Ovary (tissue), 3 donors: ENCODE results near the gene SEMA5A.

Source experiments
- EP300 ChIP-seq: sonication (generic); formaldehyde crosslinking; IDR thresholded peaks from one replicate; pipeline ENCODE4 v1.6.1; 2017; ENCODE audit warnings: antibody characterized with exemption
- POLR2A ChIP-seq: fragments of 450-650 bp; IDR thresholded peaks from one replicate; pipeline ENCODE4 v1.6.1; 2017; ENCODE audit warnings: antibody characterized with exemption, mild to moderate bottlenecking, moderate library complexity
- TF ChIP-seq, protein P1 (sequence below), 3 donors: fragments of 450-650 bp in 2 of 3; fragments of 200-600 bp in 1 of 3; IDR thresholded peaks; one replicate each; pipeline versions ENCODE4 v1.5.1 to v1.8.0; 2016 to 2022; ENCODE audit warnings: antibody characterized with exemption in 3 of 3, mild to moderate bottlenecking in 1 of 3
- donor health status: DM: no; HTN: no; CAD: no.

DNA sequence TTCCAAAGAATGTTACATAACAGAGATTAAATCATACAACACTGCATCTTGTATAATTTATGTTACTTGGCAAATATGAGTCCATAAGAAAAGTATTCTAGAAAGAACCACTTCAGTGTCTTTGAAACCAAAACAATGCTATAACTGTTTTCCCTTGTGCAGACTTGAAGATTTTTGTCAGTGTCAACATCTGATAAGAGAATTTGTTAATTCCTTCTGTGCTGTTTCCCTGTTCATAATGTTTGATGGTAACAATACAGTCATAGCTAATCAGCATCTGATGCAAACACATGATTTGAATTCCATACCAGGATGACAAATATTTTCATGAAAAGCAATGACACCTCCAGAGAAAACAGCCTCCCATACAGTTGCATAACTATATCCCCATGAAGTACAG is 306.8 kb downstream of the SEMA5A start:
- TF ChIP-seq, protein P1, sequence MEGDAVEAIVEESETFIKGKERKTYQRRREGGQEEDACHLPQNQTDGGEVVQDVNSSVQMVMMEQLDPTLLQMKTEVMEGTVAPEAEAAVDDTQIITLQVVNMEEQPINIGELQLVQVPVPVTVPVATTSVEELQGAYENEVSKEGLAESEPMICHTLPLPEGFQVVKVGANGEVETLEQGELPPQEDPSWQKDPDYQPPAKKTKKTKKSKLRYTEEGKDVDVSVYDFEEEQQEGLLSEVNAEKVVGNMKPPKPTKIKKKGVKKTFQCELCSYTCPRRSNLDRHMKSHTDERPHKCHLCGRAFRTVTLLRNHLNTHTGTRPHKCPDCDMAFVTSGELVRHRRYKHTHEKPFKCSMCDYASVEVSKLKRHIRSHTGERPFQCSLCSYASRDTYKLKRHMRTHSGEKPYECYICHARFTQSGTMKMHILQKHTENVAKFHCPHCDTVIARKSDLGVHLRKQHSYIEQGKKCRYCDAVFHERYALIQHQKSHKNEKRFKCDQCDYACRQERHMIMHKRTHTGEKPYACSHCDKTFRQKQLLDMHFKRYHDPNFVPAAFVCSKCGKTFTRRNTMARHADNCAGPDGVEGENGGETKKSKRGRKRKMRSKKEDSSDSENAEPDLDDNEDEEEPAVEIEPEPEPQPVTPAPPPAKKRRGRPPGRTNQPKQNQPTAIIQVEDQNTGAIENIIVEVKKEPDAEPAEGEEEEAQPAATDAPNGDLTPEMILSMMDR (IDR thresholded peaks at IDR 0.05): no peak
- TF ChIP-seq POLR2A (no peak), EP300 (no peak)
